Midbrain (tissue), 1 donor: ENCODE measurements around the gene BRCA1.
"Not testable (repeated sequence)": the region's sequence is repeated elsewhere in the genome, so short reads cannot be mapped to it uniquely, and the experiment has no call there.

Experiments
- DNase-seq: peaks from one replicate; lab custom pipeline; 2025; lab: John Stamatoyannopoulos, UW

Gene BRCA1

GRCh38 chr17:43069368-43069898 lies 55.7 kb downstream of the BRCA1 start:
- DNase-seq, result no peak

- no peak for DNase-seq
Observed at GRCh38 chr17:43068570-43069367, 56.4 kb downstream of the BRCA1 start.

DNA sequence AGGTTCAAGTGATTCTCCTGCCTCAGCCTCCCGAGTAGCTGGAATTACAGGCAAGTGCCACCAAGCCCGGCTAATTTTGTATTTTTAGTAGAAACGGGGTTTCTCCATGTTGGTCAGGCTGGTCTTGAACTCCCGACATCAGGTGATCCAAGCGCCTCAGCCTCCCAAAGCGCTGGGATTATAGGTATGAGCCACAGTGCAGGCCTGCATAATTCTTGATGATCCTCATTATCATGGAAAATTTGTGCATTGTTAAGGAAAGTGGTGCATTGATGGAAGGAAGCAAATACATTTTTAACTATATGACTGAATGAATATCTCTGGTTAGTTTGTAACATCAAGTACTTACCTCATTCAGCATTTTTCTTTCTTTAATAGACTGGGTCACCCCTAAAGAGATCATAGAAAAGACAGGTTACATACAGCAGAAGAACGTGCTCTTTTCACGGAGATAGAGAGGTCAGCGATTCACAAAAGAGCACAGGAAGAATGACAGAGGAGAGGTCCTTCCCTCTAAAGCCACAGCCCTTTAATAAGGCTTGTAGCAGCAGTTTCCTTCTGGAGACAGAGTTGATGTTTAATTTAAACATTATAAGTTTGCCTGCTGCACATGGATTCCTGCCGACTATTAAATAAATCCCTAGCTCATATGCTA lies 62.1 kb downstream of the BRCA1 start:
- DNase-seq, result no peak

- DNase-seq, result no peak
Observed at GRCh38 chr17:43056051-43056450, 69.1 kb downstream of the BRCA1 start.

DNA sequence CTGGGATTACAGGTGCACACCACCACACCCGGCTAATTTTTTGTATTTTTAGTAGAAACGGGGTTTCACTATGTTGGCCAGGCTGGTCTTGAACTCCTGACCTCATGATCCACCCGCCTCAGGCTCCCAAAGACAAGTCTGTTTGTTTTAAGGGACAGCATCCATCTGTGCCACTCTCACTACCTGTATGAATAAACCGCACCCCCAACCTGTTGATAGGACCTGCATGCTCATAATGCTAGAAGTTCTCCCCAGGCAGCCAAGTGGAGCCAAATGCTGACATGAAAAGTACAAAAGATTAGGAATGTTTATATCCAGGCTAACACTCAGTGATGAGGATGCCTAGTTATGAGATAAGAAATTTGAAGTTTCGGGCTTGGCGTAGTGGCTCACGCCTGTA lies 72.2 kb downstream of the BRCA1 start:
- DNase-seq, result not testable (repeated sequence)

- no peak for DNase-seq
Observed at GRCh38 chr17:43051969-43052368, 73.2 kb downstream of the BRCA1 start.

DNA sequence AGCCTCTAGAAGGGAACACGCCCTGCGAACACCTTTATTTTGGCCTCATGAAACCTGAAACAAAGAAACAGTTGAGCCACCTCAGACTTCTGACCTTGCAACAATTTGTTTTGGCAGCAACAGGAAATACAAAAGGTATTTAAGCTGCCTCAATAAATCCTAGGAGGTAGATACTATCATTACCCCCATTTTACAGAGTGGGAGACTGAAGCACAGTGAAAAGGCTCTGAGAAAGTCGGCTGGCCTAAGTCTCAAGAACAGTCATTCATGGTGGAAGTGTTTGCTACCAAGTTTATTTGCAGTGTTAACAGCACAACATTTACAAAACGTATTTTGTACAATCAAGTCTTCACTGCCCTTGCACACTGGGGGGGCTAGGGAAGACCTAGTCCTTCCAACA lies 81.1 kb downstream of the BRCA1 start:
- DNase-seq, result no peak

DNA sequence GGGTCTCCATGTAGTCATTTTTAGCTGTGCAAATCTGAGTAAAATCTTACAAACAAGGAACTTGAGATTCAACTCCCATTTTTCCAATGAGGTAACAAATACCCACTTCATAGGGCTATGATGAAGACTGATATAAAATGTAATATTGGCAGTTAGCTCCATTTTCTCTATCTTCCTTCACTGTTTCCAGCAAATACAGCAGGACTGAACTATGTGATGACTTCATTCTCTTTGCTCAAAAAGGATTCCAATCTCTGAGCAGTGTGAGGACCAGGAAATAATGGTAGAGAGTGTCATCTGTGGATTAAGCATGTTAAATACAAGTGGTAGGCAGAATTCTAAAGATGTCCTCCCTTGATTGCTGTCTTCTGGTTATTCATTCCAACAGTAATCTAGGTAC lies 81.9 kb downstream of the BRCA1 start:
- DNase-seq, result no peak

DNA sequence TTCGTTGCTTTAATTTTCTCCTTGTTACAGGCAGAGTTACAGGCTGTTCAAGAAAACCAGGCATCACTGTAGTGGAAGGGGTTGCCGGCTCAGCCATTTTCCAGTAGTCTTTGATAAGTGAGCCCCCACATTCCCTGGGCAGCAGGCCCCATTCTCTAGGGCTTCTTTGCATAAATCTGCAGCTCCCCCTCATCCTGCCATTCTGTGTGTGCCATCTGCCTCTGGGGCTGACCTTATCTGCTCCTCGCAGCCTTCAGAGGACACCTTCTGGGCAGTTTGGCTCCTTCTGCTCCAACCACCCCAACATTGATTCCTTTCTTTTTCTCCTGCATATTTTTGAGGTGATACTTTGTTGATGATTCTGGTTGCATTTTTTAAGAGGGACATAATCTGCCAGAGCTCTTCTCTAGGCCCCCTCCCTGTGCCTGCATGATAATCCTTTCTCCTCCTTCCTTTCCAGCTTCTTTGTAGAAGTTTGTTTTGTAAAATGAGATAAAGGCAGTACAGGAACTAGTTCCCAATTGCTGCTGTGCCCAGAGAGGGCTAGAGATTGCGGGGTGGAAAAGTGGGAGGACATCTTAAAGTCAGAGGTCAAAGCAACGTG lies 83.0 kb downstream of the BRCA1 start:
- no peak for DNase-seq

- no peak for DNase-seq
Observed at GRCh38 chr17:43040655-43041054, 84.5 kb downstream of the BRCA1 start.

GRCh38 chr17:43039646-43040045 lies 85.5 kb downstream of the BRCA1 start:
- DNase-seq, result no peak

GRCh38 chr17:43034894-43035293 lies 90.3 kb downstream of the BRCA1 start:
- no peak for DNase-seq

GRCh38 chr17:43033948-43034881 lies 90.9 kb downstream of the BRCA1 start:
- DNase-seq, result peak; percentile 30

DNA sequence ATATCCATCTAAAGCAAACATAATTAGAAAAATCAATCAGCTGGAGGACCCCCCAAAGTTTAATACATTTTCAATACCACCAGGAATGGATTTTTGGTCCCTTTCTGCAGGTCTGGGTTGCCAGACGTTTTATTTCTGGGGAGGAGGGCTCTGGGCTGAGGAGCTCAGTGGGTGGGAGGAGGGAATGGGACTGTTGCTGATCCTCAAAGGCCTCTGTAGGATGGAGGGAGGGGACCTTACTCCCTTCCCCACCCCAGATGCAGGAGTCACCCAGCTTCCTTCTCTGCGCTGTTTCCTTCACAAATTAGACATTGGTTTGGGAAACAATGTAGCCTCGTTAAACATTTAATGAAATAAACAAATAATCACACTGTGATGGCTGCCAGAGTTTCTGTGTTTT lies 93.5 kb downstream of the BRCA1 start:
- DNase-seq, result no peak

- DNase-seq, result peak; percentile 28
Observed at GRCh38 chr17:43030137-43030767, 94.9 kb downstream of the BRCA1 start.

DNA sequence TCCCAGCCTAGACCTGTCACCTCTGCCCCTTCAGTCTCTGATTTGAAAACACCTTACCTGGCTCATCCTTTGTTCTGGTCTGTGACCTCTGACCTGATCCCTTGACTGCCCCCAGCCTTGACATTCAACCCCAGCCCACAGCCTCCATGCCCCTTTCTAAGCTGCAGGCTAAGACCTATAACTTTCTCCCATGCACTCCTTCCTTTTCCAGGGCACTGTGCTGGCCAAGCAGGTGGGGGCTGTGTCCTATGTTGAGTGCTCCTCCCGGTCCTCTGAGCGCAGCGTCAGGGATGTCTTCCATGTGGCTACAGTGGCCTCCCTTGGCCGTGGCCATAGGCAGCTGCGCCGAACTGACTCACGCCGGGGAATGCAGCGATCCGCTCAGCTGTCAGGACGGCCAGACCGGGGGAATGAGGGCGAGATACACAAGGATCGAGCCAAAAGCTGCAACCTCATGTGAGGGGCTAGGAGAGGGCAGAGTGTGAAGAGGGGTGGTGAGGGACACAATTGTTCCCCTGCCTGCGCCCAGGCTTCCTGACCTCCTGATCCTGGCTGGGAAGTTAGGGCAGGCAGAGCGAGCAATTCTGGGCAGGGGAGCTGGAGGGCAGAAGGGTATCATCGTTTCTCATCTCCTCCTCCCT lies 96.8 kb downstream of the BRCA1 start:
- no peak for DNase-seq

- no peak for DNase-seq
Observed at GRCh38 chr17:43027091-43028032, 97.8 kb downstream of the BRCA1 start.

- DNase-seq, result no peak
Observed at GRCh38 chr17:43026595-43026994, 98.6 kb downstream of the BRCA1 start.

- DNase-seq, result no peak
Observed at GRCh38 chr17:43025766-43026537, 99.2 kb downstream of the BRCA1 start.
